ENCODE results near the gene ABCC1. TPM values are rescaled to one million over a fixed set of nuclear protein-coding genes. Genes with fewer than 3 reads are reported as not detected.
A peak's percentile ranks its signal among the peaks of the same experiment; 100 is the strongest.

Gene ABCC1
- total RNA-seq, 1 experiment from 2014 or later: 56.4 TPM

DNA sequence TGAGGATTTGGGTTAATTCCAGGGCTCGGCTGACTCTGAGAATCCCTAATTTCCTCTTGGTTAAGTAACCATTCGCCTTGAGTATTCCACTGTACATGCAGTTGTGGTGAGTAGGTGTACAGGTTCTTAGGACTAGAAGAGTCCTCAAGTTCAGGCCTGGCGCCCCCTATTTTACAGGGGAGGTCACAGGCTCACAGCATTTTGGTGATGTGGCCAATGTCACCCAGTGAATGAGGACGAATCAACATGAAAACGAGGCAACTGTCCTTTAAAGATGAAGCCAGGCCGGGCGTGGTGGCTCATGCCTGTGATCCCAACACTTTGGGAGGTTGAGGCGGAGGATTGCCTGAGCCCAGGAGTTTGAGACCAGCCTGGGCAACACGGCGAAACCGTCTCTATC is 218.5 kb downstream of the ABCC1 start:
- Histone ChIP-seq H3T11ph (ENCODE audit: low read length) (no peak overlapping the region), H2BK15ac (ENCODE audit: low read depth, low read length) (no peak overlapping the region), H3K79me1 (ENCODE audit: insufficient read depth, low read depth, low read length, poor library complexity, severe bottlenecking) (no peaks in the 10 kb centered on the region), H3K14ac (ENCODE audit: insufficient read depth, low read length) (no peak overlapping the region), H3K4me1 (ENCODE audit: insufficient read depth, low read length) (no peaks in the 10 kb centered on the region), H4K20me1 (ENCODE audit: control insufficient read depth, insufficient read depth, insufficient read length) (no peaks in the 10 kb centered on the region), H2BK20ac (ENCODE audit: low read depth, low read length, poor library complexity, severe bottlenecking) (no peak overlapping the region), H3K27ac (ENCODE audit: insufficient read length, low read depth, low read length) (no peak overlapping the region), H4K8ac (replicated peaks; ENCODE audit: insufficient read length, low read depth, low read length) (no peak overlapping the region), H3K9me3 (ENCODE audit: control insufficient read depth, low read depth, low read length) (no peaks in the 10 kb centered on the region), H4K5ac (ENCODE audit: insufficient read length, low read depth, low read length) (no peak overlapping the region), H3K4ac (ENCODE audit: low read depth, low read length) (no peak overlapping the region), H2BK120ac (ENCODE audit: low read depth, low read length, poor library complexity, severe bottlenecking) (no peak overlapping the region), H2BK12ac (ENCODE audit: insufficient read length, low read depth, low read length) (no peak overlapping the region), H3K23me2 (ENCODE audit: insufficient read length, low read depth, low read length, poor library complexity, severe bottlenecking) (no peaks in the 10 kb centered on the region), H3K23ac (ENCODE audit: insufficient read length, low read depth, low read length) (no peak overlapping the region), H3K56ac (ENCODE audit: insufficient read length, low read depth, low read length) (no peak overlapping the region), H2AFZ (ENCODE audit: low read length) (no peak overlapping the region), H3K18ac (ENCODE audit: insufficient read length, low read depth, low read length) (no peak overlapping the region), H3K79me2 (ENCODE audit: insufficient read depth, low read length) (no peaks in the 10 kb centered on the region), H3K27me3 (ENCODE audit: insufficient read depth, low read length) (no peaks in the 10 kb centered on the region), H3K9ac (ENCODE audit: extremely low read depth, insufficient read length, low read length) (no peak overlapping the region), H4K91ac (ENCODE audit: insufficient read length, low read depth, low read length) (no peak overlapping the region), H2AK5ac (ENCODE audit: insufficient read length, low read length) (no peak overlapping the region), H3K4me2 (ENCODE audit: insufficient read depth, insufficient read length, low read length) (no peak overlapping the region), H2BK5ac (ENCODE audit: insufficient read length, low read length) (no peak overlapping the region)
- H3K27me3 Mint-ChIP-seq (ENCODE audit: low read depth): peaks cover 4% of the 10 kb centered on the region
- H3K36me3 Mint-ChIP-seq (ENCODE audit: insufficient read depth in 1 of 3, low read depth in 3 of 3): no peaks in the 10 kb centered on the region; a peak in 1 of 7 replicates
- TF ChIP-seq, protein P1, sequence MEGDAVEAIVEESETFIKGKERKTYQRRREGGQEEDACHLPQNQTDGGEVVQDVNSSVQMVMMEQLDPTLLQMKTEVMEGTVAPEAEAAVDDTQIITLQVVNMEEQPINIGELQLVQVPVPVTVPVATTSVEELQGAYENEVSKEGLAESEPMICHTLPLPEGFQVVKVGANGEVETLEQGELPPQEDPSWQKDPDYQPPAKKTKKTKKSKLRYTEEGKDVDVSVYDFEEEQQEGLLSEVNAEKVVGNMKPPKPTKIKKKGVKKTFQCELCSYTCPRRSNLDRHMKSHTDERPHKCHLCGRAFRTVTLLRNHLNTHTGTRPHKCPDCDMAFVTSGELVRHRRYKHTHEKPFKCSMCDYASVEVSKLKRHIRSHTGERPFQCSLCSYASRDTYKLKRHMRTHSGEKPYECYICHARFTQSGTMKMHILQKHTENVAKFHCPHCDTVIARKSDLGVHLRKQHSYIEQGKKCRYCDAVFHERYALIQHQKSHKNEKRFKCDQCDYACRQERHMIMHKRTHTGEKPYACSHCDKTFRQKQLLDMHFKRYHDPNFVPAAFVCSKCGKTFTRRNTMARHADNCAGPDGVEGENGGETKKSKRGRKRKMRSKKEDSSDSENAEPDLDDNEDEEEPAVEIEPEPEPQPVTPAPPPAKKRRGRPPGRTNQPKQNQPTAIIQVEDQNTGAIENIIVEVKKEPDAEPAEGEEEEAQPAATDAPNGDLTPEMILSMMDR (conservative IDR thresholded peaks at IDR 0.05): peak; percentile 22; the same call in 1 of the 3 replicates
- no CpG with 5 or more reads among the region's 11 CpGs for WGBS (ENCODE audit: extremely low coverage, insufficient read length, low lambda C conversion rate)
- H3K9me3 Mint-ChIP-seq: no peaks in the 10 kb centered on the region
- H3K4me1 Mint-ChIP-seq: no peaks in the 10 kb centered on the region
- no peak overlapping the region for H3K27ac Mint-ChIP-seq
- no peak for DNase-seq
- no peak overlapping the region for H3K4me3 Mint-ChIP-seq
